Stimulated activated CD4-positive, alpha-beta T cell treated with anti-CD3 and anti-CD28 coated beads, Interleukin-1b, Interleukin-23, amount 100 ng/mL, for 48 hours (primary cell): ENCODE data around the gene TAS1R2.

Experiments used
- DNase-seq: peaks from one replicate; pipeline ENCODE4 v3.0.0-alpha.2; 2020

The TAS1R2 gene

DNA sequence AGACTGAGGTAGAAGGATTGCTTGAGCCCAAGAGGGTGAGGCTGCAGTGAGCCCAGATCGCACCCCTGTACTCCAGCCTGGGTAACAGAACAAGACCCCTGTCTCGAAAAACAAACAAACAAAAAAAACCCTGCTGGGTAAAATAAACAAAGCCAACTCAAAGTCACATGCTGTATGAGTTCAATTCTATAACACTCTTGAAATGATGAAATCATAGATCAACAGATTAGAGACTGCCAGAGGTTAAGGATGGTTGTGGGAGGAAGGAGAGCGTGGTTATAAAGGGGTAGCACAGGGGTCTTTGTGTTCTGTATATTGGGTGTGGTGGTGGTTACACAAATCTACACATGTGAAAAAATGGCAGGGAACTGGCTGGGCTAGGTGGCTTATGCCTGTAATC is 62.5 kb downstream of the TAS1R2 start:
- DNase-seq = no peak

DNA sequence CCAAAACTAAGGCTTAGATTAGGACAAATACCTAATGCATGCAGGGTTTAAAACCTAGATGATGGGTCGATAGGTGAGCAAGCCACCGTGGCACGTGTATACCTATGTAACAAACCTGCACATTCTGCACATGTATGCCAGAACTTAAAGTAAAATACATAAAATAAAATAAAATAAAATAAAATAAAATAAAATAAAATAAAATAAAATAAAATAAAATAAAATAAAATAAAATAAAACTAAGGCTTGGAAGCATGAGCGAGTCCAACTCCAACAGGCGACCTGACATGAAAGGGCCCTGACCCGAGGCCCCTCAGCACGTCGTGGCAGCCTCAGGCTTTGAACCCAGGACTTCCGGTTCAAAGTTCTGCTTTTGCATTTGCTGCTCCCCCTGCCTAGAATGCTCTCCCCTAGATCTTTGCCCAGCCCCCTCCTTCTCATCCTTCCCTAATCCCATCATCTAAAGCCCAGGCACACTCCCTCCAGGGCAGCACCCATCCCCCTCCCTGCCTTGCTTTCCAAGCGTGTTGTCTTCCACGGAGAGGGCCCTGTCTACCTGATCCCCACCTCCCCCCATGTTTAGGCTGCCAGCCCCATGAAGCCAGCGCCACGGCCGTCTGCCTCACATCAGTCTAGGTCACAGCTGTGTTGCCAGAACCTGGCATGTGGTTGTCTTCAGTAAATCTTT is 64.3 kb downstream of the TAS1R2 start:
- no peak for DNase-seq

DNA sequence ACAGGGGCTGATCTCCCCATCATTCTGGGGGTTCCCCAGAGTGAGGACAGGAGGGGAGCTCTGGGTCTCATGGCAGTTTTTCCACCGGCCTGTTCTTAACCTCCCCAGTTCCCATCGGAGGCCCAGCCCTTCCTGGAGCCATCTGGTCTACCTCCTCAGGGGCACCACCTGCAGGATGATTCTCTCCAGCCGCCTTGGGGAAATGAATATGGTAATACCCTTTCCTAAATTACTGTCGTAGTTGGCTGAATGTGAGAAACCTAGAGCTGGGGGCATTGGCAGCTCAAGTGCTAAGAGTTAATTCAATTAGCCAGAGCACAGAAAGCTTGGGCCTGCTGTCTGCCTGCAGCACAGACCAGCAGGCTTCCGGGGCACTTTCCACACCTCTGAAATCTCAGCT is 64.9 kb downstream of the TAS1R2 start:
- DNase-seq = no peak

DNA sequence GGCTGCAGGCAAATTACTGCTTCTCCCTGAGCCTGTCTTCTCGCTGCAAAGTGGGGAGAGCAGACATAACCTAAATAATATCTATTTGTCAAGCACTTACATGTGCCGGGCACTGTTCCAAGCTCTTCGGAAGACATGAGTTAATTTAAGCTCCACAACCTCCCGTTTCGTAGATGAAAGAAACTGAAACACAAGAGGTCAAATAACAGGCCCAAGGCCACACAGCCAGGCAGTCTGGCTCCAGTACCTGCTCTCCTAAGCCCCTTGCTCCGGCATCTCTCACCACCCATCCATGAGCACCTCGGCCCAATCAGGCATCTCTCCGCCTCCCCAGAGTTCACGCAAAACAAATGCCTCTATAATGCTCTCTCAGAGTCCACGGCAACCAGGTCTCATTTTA is 65.4 kb downstream of the TAS1R2 start:
- DNase-seq = no peak

DNA sequence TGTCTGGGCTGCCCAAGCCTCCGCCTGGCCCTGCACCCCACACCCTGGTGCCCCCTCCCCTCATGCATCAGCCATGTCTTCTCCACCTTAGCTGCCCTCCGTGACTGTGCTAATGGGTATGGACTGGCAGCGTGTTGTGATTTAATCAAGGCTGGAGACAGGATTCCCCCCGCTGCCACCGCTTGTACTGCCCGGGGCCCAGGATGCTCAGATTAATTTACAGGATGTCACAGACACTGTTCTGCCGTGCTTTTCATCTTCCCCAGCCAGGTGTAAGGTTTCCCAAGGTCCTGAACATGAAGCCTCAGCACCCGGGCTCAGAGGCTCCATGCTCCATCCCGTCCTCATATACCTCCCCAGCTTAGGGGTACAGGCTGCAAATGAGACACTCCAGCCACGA is 66.3 kb downstream of the TAS1R2 start:
- DNase-seq = no peak

DNA sequence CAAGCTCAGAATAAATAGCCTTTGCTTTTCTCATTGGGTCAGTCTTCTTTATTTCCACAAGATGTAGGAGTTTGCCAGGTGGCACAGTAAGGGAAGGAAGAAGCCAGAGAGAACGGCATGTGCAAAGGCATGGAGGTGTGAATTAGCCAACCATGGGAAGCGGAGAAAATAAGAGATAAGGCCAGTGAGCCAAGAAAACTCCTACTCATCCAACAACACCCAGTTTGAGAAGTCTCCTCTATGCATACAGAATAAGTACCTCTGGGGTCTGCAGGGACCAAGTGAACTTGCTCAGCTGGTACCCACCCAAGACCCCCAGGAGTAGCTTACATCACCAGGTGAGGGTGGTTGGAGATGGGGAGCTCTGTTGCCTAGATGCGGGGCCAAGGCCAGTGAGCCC is 66.7 kb downstream of the TAS1R2 start:
- no peak for DNase-seq
